Keratinocyte (primary cell): Measurements from ENCODE around the gene TUSC2. TPM values are rescaled to one million over a fixed set of nuclear protein-coding genes. Genes with fewer than 3 reads are reported as not detected.

Source experiments
- DNase-seq: peaks from one replicate; pipeline ENCODE4 v3.0.0-alpha.2; 2011; ENCODE audit warnings: low read depth, missing footprints, low spot score
- FAIRE-seq: peaks from 2 replicates; lab custom pipeline; 2011; peaks lifted over from hg19 to GRCh38; lab: Jason Lieb, UNC
- H2AFZ ChIP-seq: 2 replicates; pipeline ENCODE4 v1.6.0; 2012; ENCODE audit warnings: low read length, control low read depth, inconsistent platforms; ENCODE audit not compliant: control insufficient read depth
- H3K27ac ChIP-seq: 2 replicates; pipeline ENCODE4 v1.5.1; 2011; ENCODE audit warnings: low read length; ENCODE audit not compliant: control insufficient read depth, insufficient read depth
- H3K27me3 ChIP-seq: 3 replicates; pipeline ENCODE4 v1.6.0; 2011; ENCODE audit warnings: low read length; ENCODE audit not compliant: control insufficient read depth, insufficient read depth; ENCODE audit errors: extremely low read depth
- H3K36me3 ChIP-seq, 2 experiments: 2 replicates in 1 of 2; 3 replicates in 1 of 2; pipeline ENCODE4 v1.5.1; 2011; ENCODE audit warnings: low read length in 2 of 2, mild to moderate bottlenecking in 1 of 2; ENCODE audit not compliant: control insufficient read depth in 2 of 2, insufficient read depth in 2 of 2; ENCODE audit errors: extremely low read depth in 1 of 2
- H3K4me1 ChIP-seq: 3 replicates; pipeline ENCODE4 v1.5.1; 2011; ENCODE audit warnings: low read length; ENCODE audit not compliant: control insufficient read depth, insufficient read depth; ENCODE audit errors: extremely low read depth
- H3K4me2 ChIP-seq: 3 replicates; pipeline ENCODE4 v1.6.0; 2011; ENCODE audit warnings: low read depth, low read length; ENCODE audit not compliant: control insufficient read depth, insufficient read depth; ENCODE audit errors: extremely low read depth
- H3K4me3 ChIP-seq, 3 experiments: fragments of 200-600 bp in 1 of 3; sonication (generic) in 1 of 3; 2 replicates in 2 of 3; 3 replicates in 1 of 3; pipeline ENCODE4 v1.5.1; 2011 to 2016; ENCODE audit warnings: low read length in 3 of 3, mild to moderate bottlenecking in 3 of 3, control low read depth in 2 of 3, inconsistent platforms in 1 of 3, low read depth in 1 of 3, mixed read lengths in 1 of 3, mixed run types in 1 of 3, moderate library complexity in 1 of 3; ENCODE audit not compliant: control insufficient read depth in 2 of 3, insufficient read depth in 2 of 3; ENCODE audit errors: extremely low read depth in 1 of 3
- H3K79me2 ChIP-seq: 2 replicates; pipeline ENCODE4 v1.6.0; 2012; ENCODE audit warnings: low read length; ENCODE audit not compliant: control insufficient read depth, insufficient read depth
- H3K9ac ChIP-seq: 3 replicates; pipeline ENCODE4 v1.6.0; 2011; ENCODE audit warnings: low read length; ENCODE audit not compliant: control insufficient read depth, insufficient read depth; ENCODE audit errors: extremely low read depth
- H3K9me1 ChIP-seq: 3 replicates; pipeline ENCODE4 v1.6.0; 2011; ENCODE audit warnings: low read length; ENCODE audit not compliant: control insufficient read depth, insufficient read depth; ENCODE audit errors: extremely low read depth
- H3K9me3 ChIP-seq: 2 replicates; pipeline ENCODE4 v1.5.1; 2012; ENCODE audit warnings: low read depth, low read length; ENCODE audit not compliant: control insufficient read depth
- H4K20me1 ChIP-seq: 3 replicates; pipeline ENCODE4 v1.6.0; 2011; ENCODE audit warnings: low read length; ENCODE audit not compliant: control insufficient read depth, insufficient read depth; ENCODE audit errors: extremely low read depth
- CTCF ChIP-seq, 3 experiments: IDR thresholded peaks in 1 of 3; conservative IDR thresholded peaks in 1 of 3; optimal IDR thresholded peaks in 1 of 3; 2 replicates in 2 of 3; 3 replicates in 1 of 3; pipeline versions ENCODE3 to v1.5.1; 2011; ENCODE audit warnings: low read length in 3 of 3, mild to moderate bottlenecking in 3 of 3, moderate library complexity in 2 of 3, control low read depth in 1 of 3, inconsistent platforms in 1 of 3; ENCODE audit not compliant: insufficient read depth in 2 of 3; ENCODE audit errors: extremely low read depth in 1 of 3
- EZH2 ChIP-seq: IDR thresholded peaks from one replicate; pipeline ENCODE4 v1.6.1; 2012; ENCODE audit warnings: inconsistent platforms, mild to moderate bottlenecking, low read length, moderate library complexity
- dilution Hi-C: fragments of 300-500 bp; cut with MboI; formaldehyde crosslinking; loops from one replicate; pipeline ENCODE4 v1.7.0; 2020; ENCODE audit warnings: low sequenced_read_pairs; ENCODE audit not compliant: extremely low pct_ligation_motif_present
- polyA plus RNA-seq, 5 experiments: library from polyadenylated mRNA; depleted of rRNA in 3 of 5; stranded (reverse) in 3 of 5; stranded (forward) in 1 of 5; unstranded in 1 of 5; fragments of >200 nt; gene quantifications; 1 replicate in 1 of 5; 2 replicates in 3 of 5; 3 replicates in 1 of 5; pipeline versions ENCODE4 v1.2.1 to v1.2.3, GENCODE V29; 2011 to 2012; ENCODE audit warnings: missing spikeins in 2 of 5, low read depth in 1 of 5, low replicate concordance in 1 of 5

TUSC2 gene
- polyA plus RNA-seq, 1 donor (not counting 4 experiments of a cell fraction or from before 2014, with no cell fraction given): 30.5 TPM

- FAIRE-seq (no peak), DNase-seq (no peak)
- H3K9ac ChIP-seq: peak overlapping the region; percentile 71
- no peaks in the 10 kb centered on the region for H3K9me1 ChIP-seq
- peaks cover 41% of the 10 kb centered on the region for H3K4me1 ChIP-seq
- no peaks in the 10 kb centered on the region for H3K27me3 ChIP-seq
- TF ChIP-seq EZH2 (no peak), CTCF (optimal IDR thresholded peaks at IDR 0.05 in 1 of 3, IDR thresholded peaks at IDR 0.05 in 1 of 3, conservative IDR thresholded peaks at IDR 0.05 in 1 of 3; ENCODE audit: extremely low read depth in 1 of 3, insufficient read depth in 2 of 3, low read length in 3 of 3) (no peak)
- peak overlapping the region; percentile 44 to 74 (median 69) for H3K4me3 ChIP-seq
- H3K36me3 ChIP-seq: no peaks in the 10 kb centered on the region
- H3K79me2 ChIP-seq: peaks cover 24% of the 10 kb centered on the region
- no peaks in the 10 kb centered on the region for H4K20me1 ChIP-seq
- peak overlapping the region; percentile 82 for H2AFZ ChIP-seq
- dilution Hi-C loops: no loop called here
- no peaks in the 10 kb centered on the region for H3K9me3 ChIP-seq
- H3K4me2 ChIP-seq: peak overlapping the region; percentile 92
- H3K27ac ChIP-seq: peak overlapping the region; percentile 61
Measured at GRCh38 chr3:50340147-50340447, 12.1 kb upstream of the TUSC2 start.

GRCh38 chr3:50339485-50340146, 11.6 kb upstream of the TUSC2 start:
- Histone ChIP-seq H3K27me3 (no peaks in the 10 kb centered on the region), H3K9ac (peak overlapping the region; percentile 71), H3K79me2 (peaks cover 29% of the 10 kb centered on the region), H3K4me3 (peak overlapping the region; percentile 44 to 74 (median 69)), H2AFZ (no peak overlapping the region), H3K27ac (peak overlapping the region; percentile 61), H3K9me3 (no peaks in the 10 kb centered on the region), H4K20me1 (no peaks in the 10 kb centered on the region), H3K36me3 (peaks cover 1% of the 10 kb centered on the region in 2 experiments), H3K4me2 (peak overlapping the region; percentile 92), H3K4me1 (peaks cover 46% of the 10 kb centered on the region), H3K9me1 (no peaks in the 10 kb centered on the region)
- FAIRE-seq: peak; percentile 5
- DNase-seq: no peak
- no peak for TF ChIP-seq EZH2
- dilution Hi-C loops: no loop called here

GRCh38 chr3:50338965-50339364, 10.9 kb upstream of the TUSC2 start:
- peaks cover 6 to 8% of the 10 kb centered on the region in 2 experiments for H3K36me3 ChIP-seq
- H3K27ac ChIP-seq: no peak overlapping the region
- H4K20me1 ChIP-seq: peaks cover 2% of the 10 kb centered on the region
- dilution Hi-C loops: no loop called here
- no peaks in the 10 kb centered on the region for H3K27me3 ChIP-seq
- peak overlapping the region; percentile 7 for H3K4me2 ChIP-seq
- no peak for FAIRE-seq
- TF ChIP-seq CTCF (optimal IDR thresholded peaks at IDR 0.05 in 1 of 3, IDR thresholded peaks at IDR 0.05 in 1 of 3, conservative IDR thresholded peaks at IDR 0.05 in 1 of 3; ENCODE audit: extremely low read depth in 1 of 3, insufficient read depth in 2 of 3, low read length in 3 of 3) (no peak), EZH2 (no peak)
- H3K4me3 ChIP-seq: no peak overlapping the region
- no peak for DNase-seq
- peaks cover 35% of the 10 kb centered on the region for H3K79me2 ChIP-seq
- no peaks in the 10 kb centered on the region for H3K9me3 ChIP-seq
- no peaks in the 10 kb centered on the region for H3K9me1 ChIP-seq
- peaks cover 49% of the 10 kb centered on the region for H3K4me1 ChIP-seq
- peak overlapping the region; percentile 19 for H3K9ac ChIP-seq
- H2AFZ ChIP-seq: no peak overlapping the region
